H1 (cell line): ENCODE data around the gene SLC25A51. TPM values are rescaled to one million over a fixed set of nuclear protein-coding genes. Genes with fewer than 3 reads are reported as not detected.

Experiments used
- CTCF ChIA-PET: fragments of 300-600 bp; sonication (Branson Sonifier 250); formaldehyde crosslinking; loops from one replicate; lab custom pipeline; 2021; ENCODE audit not compliant: partially characterized antibody; lab: Charles Lee
- POLR2A ChIA-PET: fragments of 300-600 bp; sonication (Branson Sonifier 250); formaldehyde crosslinking; loops from one replicate; lab custom pipeline; 2021; ENCODE audit warnings: inconsistent platforms; ENCODE audit not compliant: partially characterized antibody; lab: Charles Lee
- DNase-seq, 2 experiments: peaks; one replicate each; pipeline versions ENCODE4 v3.0.0 to v3.0.0-alpha.2; 2010 to 2022; ENCODE audit warnings: low spot score in 2 of 2, low read depth in 1 of 2, mixed read lengths in 1 of 2
- FAIRE-seq: peaks from 2 replicates; lab custom pipeline; 2011; peaks lifted over from hg19 to GRCh38; lab: Jason Lieb, UNC
- H2AFZ ChIP-seq: 2 replicates; pipeline ENCODE4 v1.8.1; 2012; ENCODE audit warnings: low read length, inconsistent platforms
- H2AK5ac ChIP-seq: 2 replicates; pipeline ENCODE4 v1.6.1; 2013; ENCODE audit warnings: low read depth, low read length
- H2BK120ac ChIP-seq: replicated peaks from 2 replicates; pipeline ENCODE3; 2013; ENCODE audit warnings: low read depth, low read length, inconsistent platforms
- H2BK12ac ChIP-seq: 2 replicates; pipeline ENCODE4 v1.6.1; 2013; ENCODE audit warnings: low read depth, low read length
- H2BK15ac ChIP-seq: 2 replicates; pipeline ENCODE4 v1.6.1; 2013; ENCODE audit warnings: low read length
- H2BK20ac ChIP-seq: 2 replicates; pipeline ENCODE4 v1.6.1; 2013; ENCODE audit warnings: low read length
- H2BK5ac ChIP-seq: 2 replicates; pipeline ENCODE4 v1.6.1; 2013; ENCODE audit warnings: low read depth, low read length
- H3K14ac ChIP-seq: 2 replicates; pipeline ENCODE4 v1.6.1; 2013; ENCODE audit warnings: inconsistent platforms; ENCODE audit not compliant: insufficient read length
- H3K18ac ChIP-seq: 2 replicates; pipeline ENCODE4 v1.6.1; 2013; ENCODE audit warnings: low read length; ENCODE audit errors: extremely low read depth
- H3K23ac ChIP-seq: 2 replicates; pipeline ENCODE4 v1.6.1; 2013; ENCODE audit warnings: inconsistent platforms; ENCODE audit not compliant: insufficient read length
- H3K23me2 ChIP-seq: 2 replicates; pipeline ENCODE4 v1.6.1; 2013; ENCODE audit warnings: low read depth, low read length
- H3K27ac ChIP-seq: 2 replicates; pipeline ENCODE4 v1.6.1; 2011; ENCODE audit warnings: low read depth, low read length, inconsistent platforms
- H3K27me3 ChIP-seq, 4 experiments: replicated peaks in 1 of 4; 1 replicate in 1 of 4; 2 replicates in 3 of 4; pipeline versions ENCODE4 v1.6.1 to v1.8.1; 2011 to 2013; ENCODE audit warnings: low read length in 3 of 4, mild to moderate bottlenecking in 3 of 4, inconsistent platforms in 2 of 4, mixed read lengths in 2 of 4, moderate library complexity in 1 of 4; ENCODE audit not compliant: control insufficient read depth in 3 of 4, insufficient read depth in 3 of 4; ENCODE audit errors: extremely low read depth in 1 of 4
- H3K36me3 ChIP-seq, 4 experiments: 2 replicates each; pipeline versions ENCODE4 v1.6.1 to v1.8.1; 2011 to 2013; ENCODE audit warnings: mild to moderate bottlenecking in 4 of 4, low read length in 3 of 4, moderate library complexity in 2 of 4, control low read depth in 1 of 4, inconsistent platforms in 1 of 4; ENCODE audit not compliant: insufficient read depth in 4 of 4, control insufficient read depth in 2 of 4
- H3K4ac ChIP-seq: replicated peaks from 2 replicates; pipeline ENCODE3; 2013; ENCODE audit warnings: low read length, low read depth, mixed read lengths, inconsistent platforms; ENCODE audit not compliant: insufficient read length
- H3K4me1 ChIP-seq, 4 experiments: replicated peaks in 1 of 4; 1 replicate in 1 of 4; 2 replicates in 3 of 4; pipeline versions ENCODE4 v1.6.1 to v1.8.1; 2011 to 2013; ENCODE audit warnings: low read length in 3 of 4, inconsistent platforms in 2 of 4, mixed read lengths in 1 of 4; ENCODE audit not compliant: insufficient read depth in 4 of 4, control insufficient read depth in 3 of 4
- H3K4me2 ChIP-seq, 2 experiments: 2 replicates each; pipeline versions ENCODE4 v1.6.1 to v1.8.1; 2011 to 2013; ENCODE audit warnings: low read depth in 2 of 2, low read length in 2 of 2, control low read depth in 1 of 2, inconsistent platforms in 1 of 2, mild to moderate bottlenecking in 1 of 2; ENCODE audit not compliant: insufficient read depth in 1 of 2
- H3K4me3 ChIP-seq, 4 experiments: fragments of 200-600, 300-600 bp in 1 of 4; sonication (generic), shearing (Covaris generic), sonication (Bioruptor Twin) in 1 of 4; 2 replicates each; pipeline versions ENCODE4 v1.5.1 to v1.8.1; 2011 to 2016; ENCODE audit warnings: low read length in 4 of 4, low read depth in 3 of 4, control low read depth in 2 of 4, inconsistent platforms in 2 of 4, mild to moderate bottlenecking in 2 of 4, mixed read lengths in 1 of 4, moderate library complexity in 1 of 4; ENCODE audit not compliant: insufficient read depth in 2 of 4; ENCODE audit errors: extremely low read depth in 1 of 4
- H3K56ac ChIP-seq: replicated peaks from 2 replicates; pipeline ENCODE3; 2013; ENCODE audit warnings: low read depth, mild to moderate bottlenecking, mixed read lengths, low read length, inconsistent platforms; ENCODE audit not compliant: insufficient read length
- H3K79me1 ChIP-seq: 2 replicates; pipeline ENCODE4 v1.6.1; 2013; ENCODE audit warnings: low read depth, low read length, control low read depth
- H3K79me2 ChIP-seq, 2 experiments: 2 replicates each; pipeline versions ENCODE4 v1.6.1 to v1.8.1; 2012 to 2013; ENCODE audit warnings: low read length in 2 of 2, mild to moderate bottlenecking in 2 of 2, inconsistent platforms in 1 of 2; ENCODE audit not compliant: insufficient read depth in 2 of 2, control insufficient read depth in 1 of 2
- H3K9ac ChIP-seq, 4 experiments: replicated peaks in 1 of 4; 1 replicate in 1 of 4; 2 replicates in 3 of 4; pipeline versions ENCODE4 v1.6.1 to v1.8.1; 2011 to 2013; ENCODE audit warnings: low read depth in 3 of 4, low read length in 3 of 4, control low read depth in 2 of 4, mild to moderate bottlenecking in 2 of 4, moderate library complexity in 2 of 4, inconsistent platforms in 1 of 4; ENCODE audit errors: extremely low read depth in 1 of 4
- H3K9me3 ChIP-seq, 2 experiments: 2 replicates each; pipeline versions ENCODE4 v1.6.1 to v1.8.1; 2012 to 2013; ENCODE audit warnings: mild to moderate bottlenecking in 2 of 2, moderate library complexity in 2 of 2, control low read depth in 1 of 2, inconsistent platforms in 1 of 2, low read depth in 1 of 2, low read length in 1 of 2, mixed read lengths in 1 of 2; ENCODE audit not compliant: insufficient read depth in 2 of 2
- H4K20me1 ChIP-seq, 2 experiments: replicated peaks in 1 of 2; 2 replicates each; pipeline versions ENCODE3 to v1.8.1; 2011 to 2013; ENCODE audit warnings: inconsistent platforms in 2 of 2, low read length in 2 of 2, mild to moderate bottlenecking in 1 of 2; ENCODE audit not compliant: insufficient read depth in 2 of 2, control insufficient read depth in 1 of 2
- H4K5ac ChIP-seq: 2 replicates; pipeline ENCODE4 v1.6.1; 2013; ENCODE audit warnings: low read length, low read depth, mixed read lengths, inconsistent platforms; ENCODE audit not compliant: insufficient read length
- H4K8ac ChIP-seq: 2 replicates; pipeline ENCODE4 v1.8.0; 2013; ENCODE audit warnings: mild to moderate bottlenecking, moderate library complexity, low read length, inconsistent platforms; ENCODE audit not compliant: insufficient read depth; ENCODE audit errors: extremely low read depth
- H4K91ac ChIP-seq: replicated peaks from 2 replicates; pipeline ENCODE3; 2013; ENCODE audit warnings: low read length, mixed read lengths, inconsistent platforms; ENCODE audit not compliant: insufficient read length
- E2F6 ChIP-seq: IDR thresholded peaks from 2 replicates; pipeline ENCODE4 v1.6.1; 2012; ENCODE audit warnings: inconsistent platforms
- JUN ChIP-seq: IDR thresholded peaks from 2 replicates; pipeline ENCODE4 v1.6.1; 2011; ENCODE audit warnings: low read depth, mild to moderate bottlenecking, improper control_type of control experiment, low read length
- MAX ChIP-seq: IDR thresholded peaks from 2 replicates; pipeline ENCODE4 v1.6.1; 2012; ENCODE audit warnings: inconsistent platforms
- SIN3A ChIP-seq, 2 experiments: IDR thresholded peaks in 1 of 2; conservative IDR thresholded peaks in 1 of 2; 2 replicates each; pipeline ENCODE4 v1.6.1; 2011 to 2012; ENCODE audit warnings: low read length in 2 of 2, improper control_type of control experiment in 1 of 2, low read depth in 1 of 2, mild to moderate bottlenecking in 1 of 2
- SRF ChIP-seq: IDR thresholded peaks from 2 replicates; pipeline ENCODE4 v1.6.1; 2011; ENCODE audit warnings: mild to moderate bottlenecking, low read depth, low read length, moderate library complexity
- WGBS, 2 experiments: shearing (Covaris generic) in 1 of 2; methylation state at CpG; one replicate each; pipeline versions ENCODE4 v1.1.6 to v1.1.7; 2013 to 2015; ENCODE audit warnings: low lambda C conversion rate in 2 of 2, mixed read lengths in 2 of 2, inconsistent platforms in 1 of 2, low coverage in 1 of 2, missing lambda C conversion rate in 1 of 2; ENCODE audit not compliant: insufficient replicate concordance in 2 of 2, insufficient coverage in 1 of 2, insufficient read length in 1 of 2; ENCODE audit errors: extremely low coverage in 1 of 2, missing lambda C conversion rate in 1 of 2; 5-methylcytosine and 5-hydroxymethylcytosine counted together
- polyA plus RNA-seq, 7 experiments: library from polyadenylated mRNA; depleted of rRNA in 3 of 7; stranded (reverse) in 5 of 7; unstranded in 2 of 7; fragments of >200 nt in 5 of 7; fragments of 200-250 nt in 2 of 7; gene quantifications; 1 replicate in 5 of 7; 2 replicates in 1 of 7; 4 replicates in 1 of 7; pipeline versions ENCODE4 v1.2.1 to v1.2.3, GENCODE V29; 2011 to 2013; ENCODE audit warnings: missing spikeins in 2 of 7, mixed read lengths in 2 of 7
- total RNA-seq: library from RNA; stranded (reverse); fragmentation: NEBNext Ultra II Directional; extraction: Animal tissue kit (Norgen Biotek cat#: 25700); gene quantifications from 2 replicates; pipeline ENCODE4 v1.2.1, GENCODE V29; 2021

SLC25A51 gene
- total and polyA plus RNA-seq, 2 of the 8 experiments (the other 6 are each of a cell fraction or from before 2014, with no cell fraction given): 8.0 to 14.5 TPM

GRCh38 chr9:37925006-37925405, 21.1 kb upstream of the SLC25A51 start:
- peaks cover 0 to 3% of the 10 kb centered on the region in 2 experiments for H4K20me1 ChIP-seq
- peaks cover 2% of the 10 kb centered on the region; the same call in 1 of the 2 replicates for H3K79me1 ChIP-seq
- H2AFZ ChIP-seq: no peak overlapping the region
- no peak overlapping the region for H4K8ac ChIP-seq
- no peak overlapping the region for H3K27ac ChIP-seq
- peak overlapping the region; percentile 46; the same call in 1 of the 2 replicates for H2BK15ac ChIP-seq
- H3K23me2 ChIP-seq: no peaks in the 10 kb centered on the region
- no peak overlapping the region for H2BK12ac ChIP-seq
- ChIA-PET CTCF (interaction anchor here (1.0 to 3.1 kb wide), 5 partner anchors 9 to 100 kb away, joined by 3 to 29 read pairs (median 5); no protein-coding TSS in a partner anchor), POLR2A (no interaction called here)
- H3K9me3 ChIP-seq: no peaks in the 10 kb centered on the region
- DNase-seq (no peak), FAIRE-seq (no peak)
- H3K79me2 ChIP-seq: no peaks in the 10 kb centered on the region
- H4K91ac ChIP-seq: no peak overlapping the region
- H3K4me3 ChIP-seq: no peak overlapping the region
- no peak overlapping the region for H3K18ac ChIP-seq
- H3K4ac ChIP-seq: no peak overlapping the region
- no peak overlapping the region for H3K4me2 ChIP-seq
- H3K56ac ChIP-seq: no peak overlapping the region
- no peak overlapping the region for H2BK120ac ChIP-seq
- no peak overlapping the region for H2BK20ac ChIP-seq
- H2AK5ac ChIP-seq: no peak overlapping the region
- H3K27me3 ChIP-seq: no peaks in the 10 kb centered on the region
- 88% methylated on average over 6 of the region's 6 CpGs; no CpG with 5 or more reads in 1 of the 2 experiments for WGBS, 2 experiments
- no peak overlapping the region for H4K5ac ChIP-seq
- H3K36me3 ChIP-seq: no peaks in the 10 kb centered on the region
- no peak for TF ChIP-seq SRF
- no peak for TF ChIP-seq JUN
- TF ChIP-seq MAX: no peak
- no peak for TF ChIP-seq SIN3A (conservative IDR thresholded peaks at IDR 0.05 in 1 of 2, IDR thresholded peaks at IDR 0.05 in 1 of 2; ENCODE audit: low read depth in 1 of 2, low read length in 2 of 2)
- no peak for TF ChIP-seq E2F6
- TF ChIP-seq, all 59 proteins: peak for 0
- Histone ChIP-seq H3K14ac (no peak overlapping the region), H3K23ac (no peak overlapping the region), H3K4me1 (peaks cover 0 to 32% (median 14%) of the 10 kb centered on the region in 4 experiments; a peak in 5 of 7 replicates), H2BK5ac (no peak overlapping the region), H3K9ac (no peak overlapping the region)
